Measurements from ENCODE around the gene GASK1A. TPM values are rescaled to one million over a fixed set of nuclear protein-coding genes. Genes with fewer than 3 reads are reported as not detected.

The GASK1A gene
- total and polyA plus RNA-seq, 11 donors = 0.19 to 2.5 (median 0.51) TPM

- 82 to 85% (median 82%) methylated on average over 5 of the region's 5 CpGs for WGBS, 4 donors
- no peak for TF ChIP-seq CTCF (IDR thresholded peaks at IDR 0.05)
- TF ChIP-seq POLR2A (IDR thresholded peaks at IDR 0.05) = no peak
- no peak for DNase-seq
- Histone ChIP-seq H3K27ac (no peak overlapping the region), H3K36me3 (no peaks in the 10 kb centered on the region), H3K9me3 (no peaks in the 10 kb centered on the region), H3K27me3 (peaks cover 0 to 6% (median 0%) of the 10 kb centered on the region in 9 donors), H3K4me3 (no peak overlapping the region), H3K4me1 (no peaks in the 10 kb centered on the region)
- intact Hi-C loops (cut with DNase I) = no loop called here
- no peak for ATAC-seq
These were observed 9.5 kb downstream of the GASK1A start for GRCh38 chr3:42988566-42988965.

GRCh38 chr3:42991341-42992315 is 12.5 kb downstream of the GASK1A start:
- intact Hi-C loops (cut with DNase I) = no loop called here
- Histone ChIP-seq H3K27ac (no peak overlapping the region), H3K9me3 (no peaks in the 10 kb centered on the region), H3K27me3 (peaks cover 0 to 2% (median 0%) of the 10 kb centered on the region in 9 donors), H3K36me3 (no peaks in the 10 kb centered on the region), H3K4me3 (no peak overlapping the region), H3K4me1 (peaks cover 0 to 2% (median 0%) of the 10 kb centered on the region in 12 donors)
- WGBS, 4 donors = 74 to 83% (median 76%) methylated on average over 11 of the region's 11 CpGs
- DNase-seq (no peak), ATAC-seq (no peak)
- TF ChIP-seq CTCF (IDR thresholded peaks at IDR 0.05) = no peak
- TF ChIP-seq POLR2A (IDR thresholded peaks at IDR 0.05) = no peak

- whole genome bisulfite sequencing, 4 donors = 91 to 96% (median 94%) methylated on average over 3 of the region's 3 CpGs
- ATAC-seq (no peak), DNase-seq (no peak)
- Histone ChIP-seq H3K36me3 (no peaks in the 10 kb centered on the region), H3K27ac (no peak overlapping the region), H3K4me3 (no peak overlapping the region), H3K9me3 (no peaks in the 10 kb centered on the region), H3K27me3 (peaks cover 0 to 2% (median 0%) of the 10 kb centered on the region in 9 donors), H3K4me1 (peaks cover 0 to 8% (median 0%) of the 10 kb centered on the region in 12 donors)
- intact Hi-C loops (cut with DNase I) = no loop called here
- no peak for TF ChIP-seq CTCF (IDR thresholded peaks at IDR 0.05)
- TF ChIP-seq POLR2A (IDR thresholded peaks at IDR 0.05) = no peak
These were observed 15.5 kb downstream of the GASK1A start for GRCh38 chr3:42994595-42994994.

- ATAC-seq (no peak), DNase-seq (no peak)
- H3K27me3 ChIP-seq = no peaks in the 10 kb centered on the region
- H3K36me3 ChIP-seq = no peaks in the 10 kb centered on the region
- H3K9me3 ChIP-seq = no peaks in the 10 kb centered on the region
- TF ChIP-seq POLR2A (IDR thresholded peaks at IDR 0.05) (no peak), CTCF (IDR thresholded peaks at IDR 0.05) (no peak)
- H3K4me3 ChIP-seq = no peak overlapping the region
- no peak overlapping the region for H3K27ac ChIP-seq
- intact Hi-C loops (cut with DNase I) = no loop called here
- WGBS, 4 donors = 81 to 88% (median 87%) methylated on average over 4 of the region's 4 CpGs
- H3K4me1 ChIP-seq = peaks cover 0 to 22% (median 3%) of the 10 kb centered on the region in 12 donors
These were observed 16.9 kb downstream of the GASK1A start for GRCh38 chr3:42996021-42996420.

Measured in heart left ventricle (tissue), 16 donors.